GM18508 (cell line): Measurements from ENCODE around the gene DENND1B.

ENCODE experiments used
- ATAC-seq: cut with Tn5 transposase; IDR thresholded peaks from one replicate; pipeline ENCODE4 v1.9.1; 2021; ENCODE audit warnings: moderate number of reproducible peaks; ENCODE audit not compliant: insufficient read depth, unreplicated experiment

The DENND1B gene

DNA sequence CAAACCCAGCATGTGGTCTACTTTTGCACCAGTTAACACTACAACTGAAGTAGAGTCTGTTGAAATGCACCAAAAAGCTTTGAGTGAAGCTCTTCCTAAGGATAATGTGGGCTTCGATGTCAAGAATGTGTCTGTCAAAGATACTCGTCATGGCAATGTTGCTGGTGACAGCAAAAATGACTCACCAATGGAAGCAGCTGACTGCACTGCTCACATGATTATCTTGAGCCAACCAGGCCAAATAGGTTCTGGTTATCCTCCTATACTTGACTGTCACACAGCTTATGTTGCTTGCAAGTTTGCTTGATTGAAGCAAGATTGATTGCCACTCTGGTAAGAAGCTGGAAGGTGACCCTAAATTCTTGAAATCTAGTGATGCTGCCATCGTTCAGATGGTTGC, 85.2 kb downstream of the DENND1B start:
- no peak for ATAC-seq

DNA sequence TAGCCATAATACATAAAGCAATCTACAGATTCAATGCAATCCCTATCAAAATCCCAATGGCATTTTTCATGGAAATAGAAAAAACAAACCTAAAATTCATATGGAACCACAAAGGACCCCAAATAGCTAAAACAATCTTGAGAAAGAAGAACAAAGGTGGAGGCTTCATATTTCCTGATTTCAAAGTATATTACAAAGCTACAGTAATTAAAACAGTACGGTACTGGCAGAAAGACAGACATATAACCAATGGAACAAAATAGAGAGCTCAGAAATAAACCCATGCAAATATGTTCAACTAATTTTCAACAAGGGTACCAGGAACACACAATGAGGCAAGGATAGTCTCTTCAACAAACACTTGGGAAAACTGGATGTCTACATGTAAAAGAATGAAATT, 87.0 kb downstream of the DENND1B start:
- no peak for ATAC-seq

DNA sequence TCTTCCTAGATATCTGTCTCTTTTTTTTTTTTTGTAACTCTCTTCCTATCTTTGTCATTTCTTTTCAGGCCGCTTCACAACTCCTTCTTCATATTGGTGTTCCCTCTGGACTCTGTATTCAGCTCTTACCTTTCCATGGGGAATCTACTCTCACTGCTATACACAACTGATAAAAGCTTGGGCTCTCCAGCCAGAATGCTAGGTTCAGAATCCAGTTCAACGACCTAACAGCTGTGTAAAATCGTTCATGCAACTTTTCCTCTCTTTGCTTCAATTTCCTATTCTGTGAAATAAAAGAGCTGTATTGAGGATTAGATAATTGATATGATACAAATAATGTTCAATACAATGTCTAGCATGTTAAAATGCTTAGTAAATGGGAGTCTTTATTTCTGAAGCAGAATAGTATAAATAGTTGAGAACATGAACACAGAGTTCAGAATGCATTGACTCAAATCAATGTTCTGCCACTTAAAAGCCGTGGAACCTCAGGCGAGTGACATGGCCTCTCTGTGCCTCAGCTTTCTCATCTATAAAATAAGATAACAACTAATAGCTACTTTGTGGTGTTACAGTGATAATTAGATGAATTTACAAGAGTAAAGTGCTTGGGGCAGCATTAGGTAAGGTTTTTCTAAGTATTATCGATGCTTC, 88.5 kb downstream of the DENND1B start:
- no peak for ATAC-seq

DNA sequence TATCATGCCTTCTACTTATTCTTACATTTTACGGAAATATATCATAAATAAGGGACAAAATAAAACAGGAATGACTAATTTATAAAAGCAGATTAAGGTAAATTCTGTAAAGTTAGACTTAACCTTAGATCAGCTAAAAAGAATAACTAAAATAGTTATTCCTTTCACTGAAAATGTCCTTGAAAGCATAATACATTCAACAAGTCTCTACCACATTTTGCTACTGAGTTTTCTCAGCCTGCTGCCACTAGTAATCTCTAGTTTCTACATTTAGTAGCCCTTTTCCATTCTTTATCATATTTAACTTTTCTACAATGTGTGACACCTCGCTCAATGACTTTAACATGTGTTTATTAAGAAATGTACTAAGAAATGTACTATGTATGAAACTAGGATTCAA, 89.0 kb downstream of the DENND1B start:
- no peak for ATAC-seq

DNA sequence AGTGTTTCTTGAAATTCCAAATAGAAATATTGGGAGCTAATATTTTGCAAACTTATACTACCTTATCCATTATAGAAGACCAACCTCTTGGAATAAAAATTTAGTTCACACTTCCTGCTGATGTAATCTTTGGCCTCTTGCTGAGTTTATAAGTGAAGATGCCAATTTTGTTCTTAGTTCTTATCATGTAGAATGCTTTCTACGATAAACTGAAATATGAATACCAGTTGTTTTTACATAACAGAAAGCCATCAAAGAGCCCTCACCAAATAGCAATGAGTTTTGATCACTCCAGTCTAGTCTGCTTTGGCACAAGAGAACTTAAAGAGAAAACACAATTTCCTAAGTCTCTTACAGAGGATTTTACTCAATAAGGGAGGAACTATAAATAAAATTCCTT, 89.5 kb downstream of the DENND1B start:
- no peak for ATAC-seq

DNA sequence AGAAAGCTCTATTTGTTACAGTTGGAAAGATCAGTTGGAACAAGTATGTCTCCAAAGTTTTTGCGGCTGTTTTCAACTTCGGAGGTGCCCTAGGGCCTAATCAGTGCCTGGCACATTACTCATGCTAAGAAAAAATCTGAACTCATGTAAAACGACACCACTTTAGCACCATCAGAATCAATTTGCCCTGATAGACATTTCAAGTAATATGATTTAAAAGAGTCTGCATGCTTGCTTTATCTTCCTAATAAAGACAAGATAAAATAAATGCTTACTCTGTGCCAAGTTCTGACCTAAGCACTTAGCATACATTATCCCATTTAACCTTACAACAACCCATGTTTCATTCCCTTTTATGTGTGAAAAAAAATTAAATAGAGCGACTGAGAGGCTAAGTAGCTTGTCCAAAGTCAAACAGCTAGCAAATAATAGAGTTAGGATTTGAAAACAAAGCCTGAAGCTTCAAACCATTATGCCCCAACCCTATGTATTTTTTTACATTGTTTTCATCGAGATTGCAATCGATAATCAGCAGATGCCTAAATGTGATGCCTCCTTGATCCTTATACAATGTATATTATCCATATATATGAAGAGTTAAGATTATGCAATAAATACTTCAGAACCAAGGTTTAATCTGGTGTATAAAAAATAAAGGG, 91.3 kb downstream of the DENND1B start:
- ATAC-seq = no peak

DNA sequence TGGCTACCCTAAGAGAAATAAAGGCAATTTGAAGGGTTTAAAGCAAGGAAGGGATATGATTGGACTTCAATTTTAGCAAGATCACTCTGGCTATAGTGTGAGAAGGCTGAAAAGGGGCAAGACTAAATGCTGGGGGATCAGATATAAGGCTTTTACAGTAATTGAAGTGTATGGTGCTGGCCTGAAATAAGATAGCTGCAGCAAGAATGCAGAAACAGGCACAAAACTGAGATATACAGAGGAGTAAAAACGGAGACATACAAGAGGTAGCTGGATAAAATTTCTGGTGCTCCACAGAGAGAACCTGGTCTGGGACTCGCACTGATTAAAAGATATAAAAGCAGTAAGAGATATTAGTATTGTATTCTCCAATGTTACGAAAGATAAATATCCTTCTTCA, 92.0 kb downstream of the DENND1B start:
- ATAC-seq = no peak

DNA sequence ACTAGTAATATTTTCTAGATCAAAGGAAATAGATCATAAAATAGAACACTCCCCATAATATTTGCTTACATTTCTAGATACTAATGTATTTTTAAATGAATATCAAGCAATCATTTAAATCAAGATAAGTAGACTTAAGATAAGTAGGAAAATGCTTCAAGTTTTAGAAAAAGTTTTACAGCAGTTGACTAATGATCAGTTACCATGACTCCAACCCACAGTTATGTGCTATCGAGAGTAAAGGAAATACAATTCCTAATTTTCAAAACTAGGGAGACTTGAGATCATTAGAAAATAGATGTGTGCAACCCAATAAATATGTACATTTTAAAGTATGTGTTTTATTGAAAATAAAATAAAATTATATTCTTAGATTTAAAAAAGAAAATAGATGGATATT, 95.0 kb downstream of the DENND1B start:
- no peak for ATAC-seq

DNA sequence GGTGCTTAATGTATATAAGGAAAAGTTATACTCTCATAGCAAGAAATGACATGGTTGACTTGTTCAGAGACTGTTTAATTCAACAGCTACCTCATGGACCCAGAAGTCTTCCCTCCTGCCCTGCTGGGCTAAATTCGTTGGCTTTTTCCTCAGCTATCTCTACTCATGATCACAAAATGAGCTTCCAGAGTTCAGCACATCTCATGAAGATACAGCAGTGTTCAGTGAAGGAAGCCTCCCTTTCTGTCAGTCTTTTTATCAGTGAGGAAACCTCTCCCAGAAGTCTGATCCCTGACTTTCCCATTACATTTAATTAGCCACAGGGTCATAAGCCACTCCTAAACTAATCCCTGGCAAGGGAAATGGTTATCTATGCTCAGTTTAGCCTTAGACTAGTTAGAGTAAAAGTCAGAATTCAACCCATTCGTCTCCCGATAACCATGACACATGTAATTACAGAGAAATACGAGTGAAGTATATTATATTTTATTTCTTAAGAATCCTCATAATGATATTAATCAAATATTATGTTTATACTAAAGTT, 97.5 kb downstream of the DENND1B start:
- ATAC-seq = no peak

DNA sequence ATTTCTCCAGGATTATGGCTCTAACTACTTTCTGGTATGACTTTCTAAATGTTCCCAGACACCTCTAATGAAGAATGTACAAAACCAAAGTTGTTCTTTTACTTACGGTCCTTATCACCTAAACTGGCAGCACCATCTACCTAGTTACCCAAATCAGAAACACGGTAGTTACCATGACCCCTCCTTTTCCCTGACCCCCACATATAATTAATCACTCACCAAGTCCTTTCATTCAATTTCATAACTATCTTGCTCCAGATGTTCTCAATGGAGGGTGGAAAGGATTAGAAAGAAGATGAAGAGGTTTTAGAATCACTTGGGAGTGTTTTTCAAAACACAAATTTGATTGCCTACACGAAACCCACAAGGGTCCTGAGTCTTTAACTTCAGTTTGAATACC, 98.0 kb downstream of the DENND1B start:
- ATAC-seq = no peak

DNA sequence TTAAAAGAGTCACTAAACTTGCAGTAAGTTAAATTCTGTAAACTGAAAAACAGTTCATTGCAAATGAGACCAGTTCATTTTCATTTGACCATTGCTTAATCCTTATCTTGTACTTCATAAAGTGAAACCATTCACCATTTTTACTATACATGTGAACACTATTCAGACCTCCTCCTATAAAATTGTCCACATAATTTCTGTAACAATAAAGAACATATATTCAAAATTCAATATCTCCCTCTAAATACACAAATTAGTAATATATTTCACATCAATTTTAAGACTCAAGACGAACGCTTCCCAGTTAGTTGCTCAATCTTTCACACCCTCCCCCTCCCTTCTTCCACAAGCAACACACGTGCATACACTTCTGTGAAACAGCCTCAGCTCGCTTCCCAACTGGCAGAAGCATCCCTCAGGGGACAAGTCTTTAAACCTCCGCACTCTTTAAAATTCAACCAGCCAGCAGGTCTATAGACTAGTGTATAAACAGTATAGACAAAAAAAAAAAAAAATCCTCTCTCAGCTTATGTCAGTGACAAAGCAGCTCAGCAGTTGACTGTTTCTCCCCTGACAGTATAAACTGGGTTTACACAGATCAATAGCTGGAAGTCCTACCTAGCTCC, 99.6 kb downstream of the DENND1B start:
- ATAC-seq = no peak

DNA sequence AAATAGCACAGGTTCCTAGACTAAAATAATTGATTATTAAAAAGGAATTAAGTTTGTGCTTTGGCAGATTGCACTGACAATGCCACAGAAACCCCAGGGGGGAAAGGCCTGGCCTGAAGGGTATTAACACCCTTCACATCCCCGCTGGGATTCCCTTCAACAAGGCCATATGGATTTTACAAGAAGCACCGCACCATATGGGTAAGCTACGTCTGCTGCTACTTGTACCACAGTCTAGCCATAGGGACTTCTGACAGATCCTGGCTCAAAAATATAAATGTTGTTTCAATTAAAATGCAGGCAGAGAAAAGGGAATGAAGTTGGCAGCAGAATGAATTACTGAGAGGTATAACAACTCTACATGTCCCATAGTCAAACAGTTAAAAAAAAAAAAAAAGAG, 101.0 kb downstream of the DENND1B start:
- ATAC-seq = no peak

DNA sequence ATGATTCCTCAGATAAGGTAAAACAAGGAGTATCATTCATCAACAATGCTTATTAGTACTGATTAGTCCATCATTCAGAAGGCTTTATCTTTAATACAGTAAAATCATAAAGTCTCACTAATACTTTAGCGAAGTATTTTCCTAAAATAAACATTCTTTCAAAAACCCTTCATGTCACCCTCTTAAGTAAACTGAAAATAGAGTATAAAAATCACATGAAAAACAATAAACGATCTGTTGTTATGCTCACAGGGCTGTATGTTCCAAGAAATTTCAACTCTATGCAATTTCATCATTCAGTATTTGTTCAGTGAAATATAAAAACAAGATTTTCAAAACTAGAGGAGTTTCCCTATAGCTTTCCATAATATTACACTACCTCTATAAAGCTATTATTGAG, 102.0 kb downstream of the DENND1B start:
- ATAC-seq = no peak

DNA sequence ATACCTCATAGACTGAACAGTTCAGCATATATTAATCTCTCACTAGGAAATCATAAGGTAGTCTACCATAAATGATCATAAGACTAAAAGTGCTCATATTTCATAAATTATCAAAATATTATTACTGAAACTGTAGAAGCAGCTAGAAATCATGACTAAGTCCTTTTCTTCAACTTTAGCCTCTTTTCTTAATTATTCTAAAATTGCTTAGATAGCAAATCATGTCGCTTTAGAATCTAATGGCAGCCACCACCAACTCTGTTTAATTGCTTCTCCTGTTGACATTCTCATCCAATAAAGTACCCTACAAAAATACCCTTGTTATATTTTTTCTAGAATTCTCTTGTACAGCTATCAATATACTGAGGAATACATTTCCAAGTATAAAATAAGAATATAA, 102.9 kb downstream of the DENND1B start:
- ATAC-seq = no peak

DNA sequence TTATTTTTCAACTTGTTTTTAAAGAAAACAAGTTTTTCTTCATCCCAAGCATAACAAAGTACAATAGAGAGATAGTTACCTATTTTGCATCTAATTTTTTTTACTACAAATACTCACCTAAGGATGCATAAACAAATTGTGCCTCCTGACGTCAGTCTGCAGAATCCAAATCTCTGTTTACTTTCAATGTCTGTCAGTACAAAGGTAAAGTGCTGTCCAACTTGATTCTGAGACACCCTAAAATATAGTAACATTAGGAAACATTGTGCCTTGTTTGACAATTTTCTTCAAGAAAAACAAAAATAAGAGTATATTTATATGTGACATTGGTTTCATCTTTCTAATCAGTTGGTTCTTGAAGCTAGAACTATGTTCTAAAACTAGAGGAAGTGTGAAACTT, 103.4 kb downstream of the DENND1B start:
- ATAC-seq = no peak

DNA sequence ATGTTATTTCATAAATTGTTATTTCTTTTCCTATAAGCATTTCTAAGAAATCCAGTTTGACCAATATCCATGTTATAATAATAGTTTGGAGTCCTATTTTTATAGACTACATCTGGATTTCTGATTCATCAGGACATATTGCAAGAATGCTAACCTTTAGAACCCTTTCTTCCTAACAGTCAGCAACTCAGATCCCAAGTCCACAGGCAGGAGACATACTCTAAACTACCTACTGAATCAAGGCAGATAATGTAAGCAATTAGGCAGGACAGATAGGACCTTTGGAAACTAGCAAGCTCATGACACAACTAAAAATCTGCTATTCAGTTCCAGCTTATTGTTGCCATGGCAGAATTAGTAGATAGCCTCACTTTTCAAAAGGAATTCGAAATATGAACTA, 104.1 kb downstream of the DENND1B start:
- ATAC-seq = no peak

DNA sequence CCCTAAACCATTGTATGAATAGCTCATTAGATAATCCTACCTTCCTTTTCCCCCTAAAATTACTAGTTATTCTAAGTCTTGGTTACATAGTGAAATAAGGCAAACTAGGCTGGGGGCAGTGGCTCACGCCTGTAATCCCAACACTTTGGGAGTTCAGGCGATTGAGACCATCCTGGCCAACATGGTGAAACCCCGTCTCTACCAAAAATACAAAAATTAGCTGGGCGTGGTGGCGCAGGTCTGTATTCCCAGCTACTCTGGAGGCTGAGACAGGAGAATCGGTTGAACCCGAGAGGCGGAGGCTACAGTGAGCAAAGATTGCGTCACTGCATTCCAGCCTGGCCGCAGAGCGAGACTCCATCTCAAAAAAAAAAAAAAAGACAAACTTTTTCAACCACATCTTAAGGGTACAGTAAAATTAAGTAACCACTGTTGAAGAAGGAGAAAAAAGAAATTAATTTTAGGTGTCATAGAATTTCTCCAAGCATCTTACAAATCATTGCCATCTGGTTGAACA, 108.5 kb downstream of the DENND1B start:
- no peak for ATAC-seq

DNA sequence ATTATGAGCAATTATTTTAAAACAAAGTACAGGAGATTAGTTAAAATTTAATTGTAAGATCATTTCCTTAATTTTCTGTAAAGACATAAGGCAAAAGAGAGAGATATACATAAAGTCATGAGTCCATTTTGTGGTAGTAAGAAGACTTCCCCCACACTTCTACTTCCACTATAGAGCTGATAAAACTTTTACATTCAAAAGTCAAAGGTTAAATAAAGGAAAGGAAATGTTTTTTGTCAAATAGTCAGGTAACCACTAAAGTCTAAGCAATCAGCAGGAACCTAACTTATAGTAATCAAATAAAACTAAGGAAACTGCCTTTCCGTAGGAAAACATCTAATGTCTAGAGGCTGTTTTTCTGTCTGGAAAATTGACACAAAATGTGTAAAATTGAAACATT, 110.9 kb downstream of the DENND1B start:
- ATAC-seq = no peak

DNA sequence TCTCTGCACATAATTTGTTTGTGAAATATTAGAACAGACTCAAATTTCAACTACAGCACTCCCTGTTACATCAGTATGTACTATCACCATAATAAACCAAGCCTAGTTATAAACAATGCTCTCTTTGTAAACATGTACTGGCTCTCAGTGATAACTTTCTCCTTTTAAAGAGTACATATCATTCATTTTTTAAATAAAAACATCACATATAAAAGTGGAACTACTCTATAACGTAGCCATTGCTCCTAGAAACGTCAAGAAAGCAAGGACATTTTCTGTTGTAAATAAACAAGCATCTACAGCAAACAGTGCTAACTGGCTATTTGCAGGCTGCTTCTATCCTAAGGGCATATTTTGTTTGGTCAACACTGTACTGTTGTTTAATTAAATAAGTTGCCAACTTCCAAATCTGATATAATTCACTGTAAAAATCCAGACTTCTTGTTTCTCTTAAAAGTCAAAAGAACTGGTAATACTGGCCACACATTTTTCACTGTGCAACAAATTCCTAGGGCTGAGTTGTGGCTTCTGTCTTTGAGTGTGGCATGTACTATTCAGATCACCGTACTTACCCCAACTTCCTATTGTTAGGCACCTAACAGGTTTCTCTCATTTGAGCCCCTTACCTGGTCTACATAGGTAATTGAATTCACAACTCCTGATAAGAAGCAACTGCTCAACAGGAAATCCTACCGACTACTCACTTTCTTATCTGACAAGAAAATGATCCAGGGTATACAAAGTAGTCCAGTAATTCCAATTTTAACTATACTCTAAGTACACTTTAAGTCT, 111.9 kb downstream of the DENND1B start:
- ATAC-seq = no peak

DNA sequence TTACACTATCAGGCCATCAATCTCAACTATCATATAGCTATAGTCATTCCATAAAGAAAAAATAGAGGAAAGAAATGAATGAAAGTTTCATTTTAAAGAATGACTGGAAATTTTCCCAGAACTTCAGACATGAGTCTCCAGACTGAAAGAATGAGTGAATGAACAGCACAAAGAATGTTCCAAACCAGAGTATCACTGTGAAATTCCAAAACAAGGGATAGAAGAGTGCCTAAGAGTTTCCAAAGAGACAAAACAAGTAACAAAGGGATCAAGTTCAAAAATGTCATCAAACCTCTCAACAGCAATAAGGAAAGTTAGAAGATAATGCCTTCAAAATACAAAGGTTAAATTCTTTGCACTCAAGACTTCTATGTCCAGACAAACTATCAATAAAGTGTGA, 114.9 kb downstream of the DENND1B start:
- ATAC-seq = no peak

DNA sequence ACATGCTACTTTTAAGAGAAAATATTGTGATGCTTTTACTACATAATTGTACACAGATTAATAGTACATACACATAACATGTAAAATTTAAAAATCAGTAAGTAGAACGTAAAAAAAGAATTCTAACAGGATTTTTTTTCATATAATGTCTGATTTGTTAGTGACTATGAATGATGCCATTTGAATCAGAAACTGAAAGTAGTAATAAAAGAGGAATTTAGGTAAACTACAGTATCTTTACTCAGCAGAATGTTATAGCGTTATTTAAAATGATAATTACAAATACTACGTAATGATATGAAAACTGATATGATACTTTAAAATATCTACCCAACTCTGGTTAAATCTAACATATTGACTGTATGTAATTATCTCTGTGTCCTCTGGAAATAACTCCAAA, 116.1 kb downstream of the DENND1B start:
- ATAC-seq = no peak
